Neuron (in vitro differentiated cells): ENCODE data around the gene FAM120B.
"Not testable (repeated sequence)": the region's sequence is repeated elsewhere in the genome, so short reads cannot be mapped to it uniquely, and the experiment has no call there.

Source experiments
- H2AFZ ChIP-seq: one replicate; pipeline ENCODE4 v1.6.1; 2013; ENCODE audit warnings: low read depth, mild to moderate bottlenecking, inconsistent platforms, low read length, moderate library complexity
- H3K27me3 ChIP-seq: one replicate; pipeline ENCODE4 v1.6.1; 2013; ENCODE audit warnings: low read length; ENCODE audit not compliant: insufficient read depth
- H3K36me3 ChIP-seq: one replicate; pipeline ENCODE4 v1.6.1; 2013; ENCODE audit warnings: low read length; ENCODE audit not compliant: insufficient read depth
- H3K4me1 ChIP-seq: one replicate; pipeline ENCODE4 v1.6.1; 2013; ENCODE audit warnings: low read length; ENCODE audit not compliant: insufficient read depth
- H3K4me3 ChIP-seq: 2 replicates; pipeline ENCODE4 v1.5.1; 2013; ENCODE audit warnings: mild to moderate bottlenecking, low read length, moderate library complexity
- H3K9me3 ChIP-seq: one replicate; pipeline ENCODE4 v1.6.1; 2013; ENCODE audit warnings: low read length

Gene FAM120B

GRCh38 chr6:170306324-170307079 lies at the start of gene FAM120B:
TSS of gene FAM120B (plus strand) at chr6:170306758. CDS start at chr6:170317391, 10,633 bp downstream.
- Histone ChIP-seq H2AFZ (peak within 1 kb of the TSS; percentile 7), H3K4me3 (peak within 1 kb of the TSS; percentile 88), H3K9me3 (no peaks in the 10 kb centered on the region), H3K27me3 (no peaks in the 10 kb centered on the region), H3K4me1 (peaks cover 29% of the 10 kb centered on the region), H3K36me3 (no peaks in the 10 kb centered on the region)

- Histone ChIP-seq H2AFZ (no peak overlapping the region), H3K4me3 (no peak overlapping the region), H3K4me1 (no peaks in the 10 kb centered on the region), H3K36me3 (no peaks in the 10 kb centered on the region), H3K27me3 (no peaks in the 10 kb centered on the region), H3K9me3 (no peaks in the 10 kb centered on the region)
Observed at GRCh38 chr6:170257376-170257775, 49.2 kb upstream of the FAM120B start.

- no peaks in the 10 kb centered on the region for H3K9me3 ChIP-seq
- no peak overlapping the region for H2AFZ ChIP-seq
- no peak overlapping the region for H3K4me3 ChIP-seq
- H3K4me1 ChIP-seq = no peaks in the 10 kb centered on the region
- no peaks in the 10 kb centered on the region for H3K27me3 ChIP-seq
- H3K36me3 ChIP-seq = no peaks in the 10 kb centered on the region
Observed at GRCh38 chr6:170258407-170258806, 48.2 kb upstream of the FAM120B start.

- no peaks in the 10 kb centered on the region for H3K9me3 ChIP-seq
- H3K4me3 ChIP-seq = no peak overlapping the region
- no peaks in the 10 kb centered on the region for H3K27me3 ChIP-seq
- no peaks in the 10 kb centered on the region for H3K4me1 ChIP-seq
- H3K36me3 ChIP-seq = no peaks in the 10 kb centered on the region
- H2AFZ ChIP-seq = no peak overlapping the region
Observed at GRCh38 chr6:170259278-170259677, 47.3 kb upstream of the FAM120B start.

GRCh38 chr6:170260686-170261085 lies 45.9 kb upstream of the FAM120B start:
- Histone ChIP-seq H2AFZ (no peak overlapping the region), H3K36me3 (no peaks in the 10 kb centered on the region)

GRCh38 chr6:170261643-170262488 lies 44.7 kb upstream of the FAM120B start:
- H3K36me3 ChIP-seq = no peaks in the 10 kb centered on the region
- H3K27me3 ChIP-seq = no peaks in the 10 kb centered on the region
- H3K4me3 ChIP-seq = no peak overlapping the region
- no peaks in the 10 kb centered on the region for H3K9me3 ChIP-seq
- H3K4me1 ChIP-seq = peaks cover 11% of the 10 kb centered on the region
- no peak overlapping the region for H2AFZ ChIP-seq

More at GRCh38 chr6:170260686-170261085, 45.9 kb upstream of the FAM120B start:
- Histone ChIP-seq H3K4me1 (peaks cover 2% of the 10 kb centered on the region), H3K9me3 (no peaks in the 10 kb centered on the region), H3K4me3 (no peak overlapping the region), H3K27me3 (no peaks in the 10 kb centered on the region)

GRCh38 chr6:170262489-170263088 lies 44.0 kb upstream of the FAM120B start:
- Histone ChIP-seq H3K36me3 (no peaks in the 10 kb centered on the region), H3K27me3 (no peaks in the 10 kb centered on the region), H2AFZ (no peak overlapping the region), H3K9me3 (no peaks in the 10 kb centered on the region), H3K4me3 (no peak overlapping the region), H3K4me1 (peaks cover 11% of the 10 kb centered on the region)

GRCh38 chr6:170263410-170263809 lies 43.1 kb upstream of the FAM120B start:
- Histone ChIP-seq H2AFZ (no peak overlapping the region), H3K4me1 (peaks cover 11% of the 10 kb centered on the region), H3K4me3 (no peak overlapping the region)

GRCh38 chr6:170264086-170264485 lies 42.5 kb upstream of the FAM120B start:
- no peaks in the 10 kb centered on the region for H3K9me3 ChIP-seq
- no peaks in the 10 kb centered on the region for H3K36me3 ChIP-seq
- no peak overlapping the region for H3K4me3 ChIP-seq
- peaks cover 12% of the 10 kb centered on the region for H3K4me1 ChIP-seq
- H3K27me3 ChIP-seq = no peaks in the 10 kb centered on the region
- H2AFZ ChIP-seq = no peak overlapping the region

More at GRCh38 chr6:170263410-170263809, 43.1 kb upstream of the FAM120B start:
- H3K27me3 ChIP-seq = no peaks in the 10 kb centered on the region
- no peaks in the 10 kb centered on the region for H3K36me3 ChIP-seq
- H3K9me3 ChIP-seq = no peaks in the 10 kb centered on the region

- not testable (repeated sequence) for H3K9me3 ChIP-seq, H3K36me3 ChIP-seq, H3K4me3 ChIP-seq, H2AFZ ChIP-seq, H3K27me3 ChIP-seq
- H3K4me1 ChIP-seq = peaks cover 16% of the 10 kb centered on the region
Observed at GRCh38 chr6:170264644-170265043, 41.9 kb upstream of the FAM120B start.

- H2AFZ ChIP-seq = no peak overlapping the region
- H3K4me1 ChIP-seq = peaks cover 22% of the 10 kb centered on the region
- no peaks in the 10 kb centered on the region for H3K27me3 ChIP-seq
- H3K36me3 ChIP-seq = no peaks in the 10 kb centered on the region
- H3K4me3 ChIP-seq = no peak overlapping the region
- H3K9me3 ChIP-seq = no peaks in the 10 kb centered on the region
Observed at GRCh38 chr6:170265655-170266054, 40.9 kb upstream of the FAM120B start.

GRCh38 chr6:170266061-170266825 lies 40.3 kb upstream of the FAM120B start:
- Histone ChIP-seq H3K9me3 (no peaks in the 10 kb centered on the region), H3K36me3 (no peaks in the 10 kb centered on the region), H3K4me1 (peaks cover 22% of the 10 kb centered on the region), H3K4me3 (no peak overlapping the region), H2AFZ (no peak overlapping the region), H3K27me3 (no peaks in the 10 kb centered on the region)
